Heart right ventricle (tissue), 16 donors: ENCODE measurements around the gene URAD. TPM values are rescaled to one million over a fixed set of nuclear protein-coding genes. Genes with fewer than 3 reads are reported as not detected.

Source experiments
- ATAC-seq, 8 donors: fragments of 200-7000 bp; cut with Tn5 transposase; one replicate each; pipeline ENCODE4 v1.9.1; 2020; ENCODE audit warnings: mild to moderate bottlenecking in 8 of 8, moderate library complexity in 8 of 8, moderate number of reproducible peaks in 1 of 8
- DNase-seq, 2 donors: peaks; one replicate each; pipeline ENCODE4 v3.0.0-alpha.2; 2020
- H3K27ac ChIP-seq, 10 donors: fragments of 200-600 bp; sonication (generic) in 2 of 10; one replicate each; pipeline versions ENCODE4 v1.5.0 to v1.8.0; 2020 to 2022; ENCODE audit warnings: mild to moderate bottlenecking in 3 of 10
- H3K27me3 ChIP-seq, 7 donors: fragments of 200-600 bp; one replicate each; pipeline ENCODE4 v1.8.0; 2021 to 2022; ENCODE audit warnings: mild to moderate bottlenecking in 2 of 7
- H3K36me3 ChIP-seq, 9 donors: fragments of 200-600 bp; sonication (generic) in 1 of 9; one replicate each; pipeline versions ENCODE4 v1.5.0 to v1.8.0; 2020 to 2022; ENCODE audit warnings: mild to moderate bottlenecking in 2 of 9
- H3K4me1 ChIP-seq, 9 donors: fragments of 200-600 bp; sonication (generic) in 1 of 9; one replicate each; pipeline versions ENCODE4 v1.5.0 to v1.8.0; 2020 to 2022; ENCODE audit warnings: mild to moderate bottlenecking in 4 of 9
- H3K4me3 ChIP-seq, 10 donors: fragments of 200-600 bp; sonication (generic) in 2 of 10; one replicate each; pipeline versions ENCODE4 v1.5.0 to v1.8.0; 2020 to 2022; ENCODE audit warnings: mild to moderate bottlenecking in 7 of 10, moderate library complexity in 2 of 10
- H3K9me3 ChIP-seq, 11 donors: fragments of 200-600 bp in 10 of 11; sonication (generic) in 2 of 11; one replicate each; pipeline versions ENCODE4 v1.5.0 to v1.8.0; 2013 to 2022; ENCODE audit warnings: mild to moderate bottlenecking in 2 of 11, control low read depth in 1 of 11, moderate library complexity in 1 of 11
- WGBS, 2 donors: extraction: QIAGEN DNeasy Blood & Tissue Kit; methylation state at CpG; one replicate each; pipeline ENCODE4 v1.1.7; 2013; ENCODE audit warnings: inconsistent platforms in 1 of 2; 5-methylcytosine and 5-hydroxymethylcytosine counted together
- intact Hi-C, 10 donors: fragments of 100-400 bp; cut with DNase I; formaldehyde crosslinking; loops; one replicate each; pipeline versions ENCODE4 v1.11.1 to v1.14.2; 2022
- polyA plus RNA-seq, 2 donors: library from polyadenylated mRNA; stranded (reverse); fragments of 200-250 nt; gene quantifications; one replicate each; pipeline ENCODE4 v1.2.3, GENCODE V29; 2013
- total RNA-seq, 10 donors: library from RNA; stranded (reverse); fragmentation: NEBNext Ultra II Directional in 3 of 10; extraction: Animal tissue kit (Norgen Biotek cat#: 25700) in 3 of 10; gene quantifications; one replicate each; pipeline versions ENCODE4 v1.2.1 to v1.2.4, GENCODE V29; 2021 to 2023
- TF ChIP-seq, protein P1 (sequence below), 9 donors: fragments of 200-600 bp; sonication (generic) in 2 of 9; IDR thresholded peaks; one replicate each; pipeline versions ENCODE4 v1.5.0 to v1.8.0; 2021 to 2022; ENCODE audit warnings: antibody characterized with exemption in 9 of 9, mild to moderate bottlenecking in 5 of 9, moderate library complexity in 1 of 9
- donor health status: Arrhythmogenic right ventricular cardiomyopathy.
- donor health status: ischemic (EF 13 %, LVEDD 7.1; RV severe dilation, severe dysfunction).
- donor health status: healthy with polysubstance abuse.
- donor health status: DM: no; HTN: yes; CAD: no.
- donor health status: DM: no; HTN: no; CAD: no.
- donor health status: ischemic (EF 25% LVEDD 6.9; RV normal size, moderate dysfunction).
- donor health status: ischemic (EF 25% LVEDD 5.7; RV mildly dilated, moderate dysfunction).
- donor health status: healthy.
- donor health status: DM: yes; HTN: yes; CAD: no.
- donor health status: Ischemic cardiomyopathy.
- donor health status: ischemic (EF 35%, LVEDD 5.7; RV mildly dilated, moderate dysfunction).
- donor health status: nonischemic (EF 11% LVEDD 7.7; RV severe dilation, severe dysfunction).
- donor health status: DM: yes; HTN: yes; CAD: no.
- donor health status: PGD.
- donor health status: ischemic (EF 29% LVEDD 5.4; RV normal size, mild dysfunction).
- donor health status: nonischemic (EF 23%, LVEDD 6.1; RV moderate dilation, normal function).

URAD gene
- total and polyA plus RNA-seq, 12 donors: 0.07 TPM; not detected in 11

DNA sequence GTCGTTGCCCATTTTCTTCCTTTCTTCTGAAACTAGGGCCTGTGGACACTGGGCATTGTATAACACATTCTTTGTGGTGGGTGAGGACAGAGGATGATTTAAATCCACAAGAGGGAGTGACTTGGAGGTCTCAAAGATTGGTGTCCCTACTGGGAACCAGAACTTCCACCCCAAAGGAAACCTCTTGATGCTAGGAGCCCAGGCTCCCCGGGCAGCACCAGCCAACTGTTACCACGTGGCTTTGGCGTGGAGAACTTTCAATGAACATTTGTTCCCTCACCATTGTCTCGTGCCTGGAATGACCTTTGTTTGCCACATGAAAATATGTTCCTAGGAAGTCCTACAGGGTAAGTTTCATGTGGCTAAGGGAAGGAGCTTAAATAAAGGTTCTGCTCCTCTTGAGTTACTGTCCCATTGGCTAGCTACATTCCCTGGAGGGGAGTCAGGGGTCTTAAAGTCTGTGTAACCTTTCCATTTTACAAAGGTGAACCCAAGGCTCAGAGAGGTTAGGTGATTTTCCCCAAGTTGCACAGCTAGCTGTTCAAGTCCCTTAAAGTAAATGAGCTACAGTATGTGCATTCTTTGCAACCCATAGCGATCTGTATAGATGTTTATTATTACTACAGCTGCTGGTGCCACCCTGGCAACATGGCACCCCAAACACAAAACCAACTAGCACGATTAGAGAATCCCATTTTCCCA is 14.4 kb downstream of the URAD start:
- ATAC-seq: no peak
- WGBS, 2 donors: 7 to 8% methylated on average over 7 of the region's 7 CpGs

DNA sequence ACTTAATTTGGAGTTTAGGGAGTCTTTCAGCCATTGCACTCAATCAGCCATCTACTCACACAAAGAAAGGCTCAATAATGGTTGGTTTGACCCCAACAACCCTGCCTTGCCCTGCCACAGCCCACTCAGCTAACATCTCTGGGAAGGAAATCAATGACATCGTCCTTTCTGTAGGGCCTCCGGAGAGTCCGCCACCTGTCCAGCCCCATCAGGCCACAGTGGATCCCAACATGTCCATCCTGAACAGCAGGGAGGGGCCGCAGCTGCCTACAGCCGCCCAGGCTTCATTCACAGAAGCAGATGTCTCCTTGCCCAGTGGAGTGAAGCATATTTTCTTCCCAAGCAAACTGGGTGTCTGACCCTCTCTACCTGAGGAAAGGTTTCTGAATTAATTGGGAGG is 15.2 kb downstream of the URAD start:
- Histone ChIP-seq H3K9me3 (no peaks in the 10 kb centered on the region), H3K4me3 (no peak overlapping the region), H3K4me1 (peaks cover 0 to 27% (median 17%) of the 10 kb centered on the region in 9 donors), H3K27me3 (peaks cover 64 to 100% (median 100%) of the 10 kb centered on the region in 7 donors), H3K36me3 (no peaks in the 10 kb centered on the region), H3K27ac (no peak overlapping the region)
- TF ChIP-seq, protein P1, sequence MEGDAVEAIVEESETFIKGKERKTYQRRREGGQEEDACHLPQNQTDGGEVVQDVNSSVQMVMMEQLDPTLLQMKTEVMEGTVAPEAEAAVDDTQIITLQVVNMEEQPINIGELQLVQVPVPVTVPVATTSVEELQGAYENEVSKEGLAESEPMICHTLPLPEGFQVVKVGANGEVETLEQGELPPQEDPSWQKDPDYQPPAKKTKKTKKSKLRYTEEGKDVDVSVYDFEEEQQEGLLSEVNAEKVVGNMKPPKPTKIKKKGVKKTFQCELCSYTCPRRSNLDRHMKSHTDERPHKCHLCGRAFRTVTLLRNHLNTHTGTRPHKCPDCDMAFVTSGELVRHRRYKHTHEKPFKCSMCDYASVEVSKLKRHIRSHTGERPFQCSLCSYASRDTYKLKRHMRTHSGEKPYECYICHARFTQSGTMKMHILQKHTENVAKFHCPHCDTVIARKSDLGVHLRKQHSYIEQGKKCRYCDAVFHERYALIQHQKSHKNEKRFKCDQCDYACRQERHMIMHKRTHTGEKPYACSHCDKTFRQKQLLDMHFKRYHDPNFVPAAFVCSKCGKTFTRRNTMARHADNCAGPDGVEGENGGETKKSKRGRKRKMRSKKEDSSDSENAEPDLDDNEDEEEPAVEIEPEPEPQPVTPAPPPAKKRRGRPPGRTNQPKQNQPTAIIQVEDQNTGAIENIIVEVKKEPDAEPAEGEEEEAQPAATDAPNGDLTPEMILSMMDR (IDR thresholded peaks at IDR 0.05): no peak
- ATAC-seq: no peak
- 18 to 19% methylated on average over 5 of the region's 5 CpGs for WGBS, 2 donors
- intact Hi-C loops: no loop called here
- DNase-seq: no peak

More for the DNA sequence above, 14.4 kb downstream of the URAD start:
- no peak overlapping the region for H3K27ac ChIP-seq
- no peak for DNase-seq
- peaks cover 0 to 26% (median 13%) of the 10 kb centered on the region in 9 donors for H3K4me1 ChIP-seq
- no peaks in the 10 kb centered on the region for H3K9me3 ChIP-seq
- intact Hi-C loops: no loop called here
- TF ChIP-seq, protein P1 (IDR thresholded peaks at IDR 0.05): no peak
- no peak overlapping the region for H3K4me3 ChIP-seq
- peaks cover 64 to 100% (median 100%) of the 10 kb centered on the region in 7 donors for H3K27me3 ChIP-seq
- H3K36me3 ChIP-seq: no peaks in the 10 kb centered on the region

GRCh38 chr13:27972478-27972820 is 16.0 kb downstream of the URAD start:
- TF ChIP-seq, protein P1 (IDR thresholded peaks at IDR 0.05): no peak
- H3K36me3 ChIP-seq: no peaks in the 10 kb centered on the region
- no peaks in the 10 kb centered on the region for H3K9me3 ChIP-seq
- ATAC-seq: no peak
- no peak for DNase-seq
- H3K4me1 ChIP-seq: peaks cover 0 to 27% (median 15%) of the 10 kb centered on the region in 9 donors
- peaks cover 66 to 100% (median 100%) of the 10 kb centered on the region in 7 donors for H3K27me3 ChIP-seq
- H3K4me3 ChIP-seq: no peak overlapping the region
- intact Hi-C loops: no loop called here
- H3K27ac ChIP-seq: no peak overlapping the region
- WGBS, 2 donors: 68 to 69% methylated on average over 2 of the region's 2 CpGs

GRCh38 chr13:27971776-27972477 is 16.6 kb downstream of the URAD start:
- TF ChIP-seq, protein P1 (IDR thresholded peaks at IDR 0.05): no peak
- intact Hi-C loops: no loop called here
- no peak overlapping the region for H3K27ac ChIP-seq
- no peak for DNase-seq
- peaks cover 64 to 100% (median 100%) of the 10 kb centered on the region in 7 donors for H3K27me3 ChIP-seq
- peaks cover 0 to 32% (median 19%) of the 10 kb centered on the region in 9 donors for H3K4me1 ChIP-seq
- no peak for ATAC-seq
- 50 to 54% methylated on average over 7 of the region's 7 CpGs for WGBS, 2 donors
- no peak overlapping the region for H3K4me3 ChIP-seq
- no peaks in the 10 kb centered on the region for H3K9me3 ChIP-seq
- no peaks in the 10 kb centered on the region for H3K36me3 ChIP-seq
